Purkinje cell (primary cell): Measurements from ENCODE around the gene MGST2. TPM values are rescaled to one million over a fixed set of nuclear protein-coding genes. Genes with fewer than 3 reads are reported as not detected.

Experiments used
- polyA plus RNA-seq: library from polyadenylated mRNA; unstranded; fragments of >200 nt; fragmentation: Nextera tagmentation; gene quantifications from 2 replicates; pipeline ENCODE4 v1.2.1, GENCODE V29; 2014

MGST2 gene
- polyA plus RNA-seq = 134 and 156 TPM in 2 replicates

GRCh38 chr4:139665690-139666529 is at the start of gene MGST2:
MGST2 (plus strand) TSS chr4:139665819; CDS start chr4:139666020, 201 bp downstream.

Other genes starting within 250 kb of the MGST2 start
- 7.3 and 10.4 TPM in 2 replicates for gene RAB33B, start 211.7 kb upstream of the MGST2 start, polyA plus RNA-seq
- gene SETD7, start 109.6 kb upstream of the MGST2 start, polyA plus RNA-seq = 40.6 and 53.2 TPM in 2 replicates